ENCODE data around the gene MBOAT7. TPM values are rescaled to one million over a fixed set of nuclear protein-coding genes. Genes with fewer than 3 reads are reported as not detected.
"Not testable (repeated sequence)": the region's sequence is repeated elsewhere in the genome, so short reads cannot be mapped to it uniquely, and the experiment has no call there.

Gene MBOAT7
- total RNA-seq, 2 experiments from 2014 or later, result 49.0 to 52.2 TPM

GRCh38 chr19:54206030-54206830, 16.9 kb upstream of the MBOAT7 start:
- H3K27me3 Mint-ChIP-seq, result peaks cover 4% of the 10 kb centered on the region
- no peaks in the 10 kb centered on the region for H3K9me3 Mint-ChIP-seq
- no peak for DNase-seq
- POLR2A ChIA-PET, result interaction anchor here (0.7 to 2.6 kb wide), 3 partner anchors 14 to 18 kb away, joined by 3 to 8 read pairs (median 4); partner anchors contain the start of gene MBOAT7
- H3K4me1 Mint-ChIP-seq, result peaks cover 76% of the 10 kb centered on the region
- no peak for ATAC-seq (ENCODE audit: low read depth)
- no peak overlapping the region for H3K4me3 Mint-ChIP-seq
- H3K27ac Mint-ChIP-seq, result no peak overlapping the region
- H3K36me3 Mint-ChIP-seq, result peaks cover 53% of the 10 kb centered on the region

DNA sequence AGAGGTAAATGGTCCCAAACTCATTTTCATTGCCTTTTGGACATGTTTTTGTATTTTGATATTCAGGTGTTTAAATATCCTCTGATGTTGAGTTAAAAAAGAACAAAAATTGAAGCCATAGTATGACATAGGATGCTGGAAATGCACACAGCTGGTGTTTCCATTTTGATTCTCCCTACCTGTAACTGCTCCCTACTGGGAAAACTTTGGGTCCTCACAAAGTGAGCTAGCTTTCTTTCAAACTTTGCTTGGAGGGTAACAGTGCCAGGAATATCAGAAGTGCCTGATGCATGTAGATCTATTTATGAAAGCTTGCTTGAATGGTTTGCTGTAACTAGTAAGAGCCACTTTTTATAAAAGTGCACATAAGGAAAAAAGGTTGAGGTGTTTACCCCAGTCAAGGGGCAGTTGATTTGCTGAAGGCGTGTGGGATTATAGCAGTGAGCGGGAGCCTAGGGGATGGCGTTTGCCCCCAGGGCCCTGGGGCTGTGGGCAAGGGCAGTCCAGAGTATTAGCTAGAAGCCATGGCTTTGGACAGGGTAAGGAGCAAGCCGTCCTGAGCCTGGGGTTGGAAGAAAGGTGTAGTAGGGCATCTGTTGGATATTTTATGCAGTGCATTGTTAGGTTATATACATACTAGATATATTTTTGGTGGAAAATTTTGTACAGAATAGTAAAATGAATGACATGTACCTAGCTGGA, 15.5 kb upstream of the MBOAT7 start:
- ATAC-seq (ENCODE audit: low read depth), result no peak
- H3K27ac Mint-ChIP-seq, result no peak overlapping the region

DNA sequence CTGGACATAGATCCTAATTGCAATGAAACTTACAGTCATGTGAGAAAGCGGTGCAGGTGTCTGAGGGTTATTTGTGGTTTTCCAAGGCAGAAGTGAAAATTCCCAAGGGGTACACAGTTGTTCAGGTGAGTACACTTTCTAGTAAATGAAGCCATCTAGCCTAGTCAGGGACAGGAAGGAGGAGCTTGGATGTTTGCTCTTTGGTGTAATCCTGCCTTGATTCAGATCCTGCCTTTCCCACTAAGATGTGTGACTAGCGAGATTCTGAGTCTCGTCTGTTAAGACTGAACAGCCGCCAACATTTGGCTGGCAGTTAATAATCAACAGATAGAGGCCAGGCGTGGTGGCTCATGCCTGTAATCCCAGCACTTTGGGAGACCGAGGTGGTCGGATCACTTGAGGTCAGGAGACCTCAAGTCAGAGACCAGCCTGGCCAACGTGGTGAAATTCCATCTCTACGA, 13.8 kb upstream of the MBOAT7 start:
- H3K27ac Mint-ChIP-seq, result peak overlapping the region; percentile 54

More for the DNA sequence above, 15.5 kb upstream of the MBOAT7 start:
- Mint-ChIP-seq H3K9me3 (no peaks in the 10 kb centered on the region), H3K4me1 (peaks cover 65% of the 10 kb centered on the region), H3K4me3 (no peak overlapping the region), H3K27me3 (no peaks in the 10 kb centered on the region), H3K36me3 (peaks cover 46% of the 10 kb centered on the region)
- no peak for DNase-seq
- POLR2A ChIA-PET, result interaction anchor here (1.2 to 2.6 kb wide), 2 partner anchors 13 to 17 kb away, joined by 4 to 8 read pairs; no protein-coding TSS in a partner anchor

GRCh38 chr19:54201980-54202379, 12.6 kb upstream of the MBOAT7 start:
- no peaks in the 10 kb centered on the region for H3K27me3 Mint-ChIP-seq
- DNase-seq, result no peak
- no peaks in the 10 kb centered on the region for H3K9me3 Mint-ChIP-seq
- peak overlapping the region; percentile 100 for H3K27ac Mint-ChIP-seq
- peaks cover 47% of the 10 kb centered on the region for H3K4me1 Mint-ChIP-seq
- peaks cover 33% of the 10 kb centered on the region for H3K36me3 Mint-ChIP-seq
- POLR2A ChIA-PET, result interaction anchor here (2.8 to 5.7 kb wide), 3 partner anchors 8 to 42 kb away, joined by 17 to 106 read pairs (median 21); partner anchors contain the start of genes LENG1, MBOAT7 and TSEN34
- no peak for ATAC-seq (ENCODE audit: low read depth)
- H3K4me3 Mint-ChIP-seq, result peak overlapping the region; percentile 100

More for the DNA sequence above, 13.8 kb upstream of the MBOAT7 start:
- Mint-ChIP-seq H3K4me1 (peaks cover 59% of the 10 kb centered on the region), H3K36me3 (peaks cover 41% of the 10 kb centered on the region), H3K9me3 (no peaks in the 10 kb centered on the region), H3K27me3 (no peaks in the 10 kb centered on the region), H3K4me3 (peak overlapping the region; percentile 100)
- DNase-seq (no peak), ATAC-seq (ENCODE audit: low read depth) (no peak)
- POLR2A ChIA-PET, result interaction anchor here (5.7 kb wide), 1 partner anchor 14 kb away, joined by 106 read pairs; the partner anchor contains the start of genes MBOAT7 and TSEN34

DNA sequence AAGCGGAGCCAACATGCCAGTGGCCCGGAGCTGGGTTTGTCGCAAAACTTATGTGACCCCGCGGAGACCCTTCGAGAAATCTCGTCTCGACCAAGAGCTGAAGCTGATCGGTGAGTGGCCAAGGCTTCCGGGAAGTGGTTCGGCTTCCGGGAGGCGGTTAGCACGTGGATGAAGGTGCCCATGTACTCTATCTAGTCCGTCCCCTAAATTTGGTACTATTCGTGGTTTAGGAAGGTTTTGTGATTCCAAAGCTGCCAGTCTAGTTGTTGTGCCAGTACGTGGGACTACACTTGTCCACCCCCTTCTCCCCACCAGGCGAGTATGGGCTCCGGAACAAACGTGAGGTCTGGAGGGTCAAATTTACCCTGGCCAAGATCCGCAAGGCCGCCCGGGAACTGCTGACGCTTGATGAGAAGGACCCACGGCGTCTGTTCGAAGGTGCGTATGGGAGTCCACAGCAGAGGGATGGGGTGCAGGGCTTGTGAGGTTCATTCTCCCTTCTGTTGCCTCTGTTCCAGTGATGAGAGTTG, 11.9 kb upstream of the MBOAT7 start:
- no peak for ATAC-seq (ENCODE audit: low read depth)
- peaks cover 40% of the 10 kb centered on the region for H3K4me1 Mint-ChIP-seq
- H3K36me3 Mint-ChIP-seq, result peaks cover 28% of the 10 kb centered on the region

DNA sequence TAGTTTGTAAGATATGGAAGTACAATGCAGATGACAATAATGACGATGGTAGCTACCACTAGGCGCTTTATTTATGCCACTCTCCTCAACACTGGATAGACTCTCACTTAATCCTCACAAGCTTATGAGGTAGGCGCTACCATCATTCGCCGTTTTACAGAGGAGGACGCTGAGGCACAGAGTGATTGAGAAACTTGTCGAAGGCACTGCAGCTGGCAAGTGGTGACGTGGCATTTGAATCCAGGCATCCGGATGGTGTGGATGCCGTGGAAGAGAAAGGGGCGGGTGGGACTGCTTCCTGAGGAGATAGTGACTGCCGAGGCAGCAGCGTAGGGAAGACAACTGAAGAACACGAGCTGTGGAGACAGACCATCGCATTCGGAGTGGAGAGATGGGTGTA, 10.0 kb upstream of the MBOAT7 start:
- POLR2A ChIA-PET, result interaction anchor here (5.7 kb wide), 1 partner anchor 10 kb away, joined by 106 read pairs; the partner anchor contains the start of genes MBOAT7 and TSEN34
- Mint-ChIP-seq H3K36me3 (peaks cover 23% of the 10 kb centered on the region), H3K27ac (peak overlapping the region; percentile 54), H3K4me3 (peak overlapping the region; percentile 100), H3K4me1 (peaks cover 29% of the 10 kb centered on the region), H3K27me3 (no peaks in the 10 kb centered on the region), H3K9me3 (no peaks in the 10 kb centered on the region)
- no peak for ATAC-seq (ENCODE audit: low read depth)
- no peak for DNase-seq

More for the DNA sequence above, 11.9 kb upstream of the MBOAT7 start:
- H3K9me3 Mint-ChIP-seq, result no peaks in the 10 kb centered on the region
- POLR2A ChIA-PET, result interaction anchor here (0.7 to 5.7 kb wide), 11 partner anchors 9 to 772 kb away, joined by 3 to 106 read pairs (median 8); partner anchors contain the start of genes CNOT3, LENG1, LENG8 and MBOAT7
- DNase-seq, result no peak
- peak overlapping the region; percentile 100 for H3K4me3 Mint-ChIP-seq
- no peaks in the 10 kb centered on the region for H3K27me3 Mint-ChIP-seq
- H3K27ac Mint-ChIP-seq, result peak overlapping the region; percentile 100

DNA sequence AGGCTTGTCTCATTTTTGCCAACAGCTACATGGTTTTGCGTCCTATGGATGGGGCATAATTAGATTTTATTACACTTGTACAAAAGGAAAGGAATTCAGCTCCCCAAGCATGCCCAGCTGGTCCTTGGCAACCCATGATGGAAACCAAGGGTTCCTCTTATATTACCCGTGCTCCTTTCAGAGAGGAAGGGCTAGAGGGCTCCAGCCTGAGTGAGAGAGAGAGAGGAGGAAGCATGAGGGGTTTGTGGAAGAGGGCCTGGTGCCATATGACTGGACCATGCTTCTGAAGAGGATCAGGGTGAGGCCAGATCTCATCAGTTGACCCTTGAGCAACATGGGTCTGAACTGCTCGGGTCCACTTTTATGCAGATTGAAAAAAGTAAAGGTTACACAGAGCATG, 7.7 kb upstream of the MBOAT7 start:
- Mint-ChIP-seq H3K4me3 (no peak overlapping the region), H3K36me3 (peaks cover 18% of the 10 kb centered on the region), H3K4me1 (peaks cover 17% of the 10 kb centered on the region), H3K27ac (no peak overlapping the region), H3K27me3 (no peaks in the 10 kb centered on the region), H3K9me3 (no peaks in the 10 kb centered on the region)
- DNase-seq (no peak), ATAC-seq (ENCODE audit: low read depth) (no peak)
- POLR2A ChIA-PET, result no interaction called here

DNA sequence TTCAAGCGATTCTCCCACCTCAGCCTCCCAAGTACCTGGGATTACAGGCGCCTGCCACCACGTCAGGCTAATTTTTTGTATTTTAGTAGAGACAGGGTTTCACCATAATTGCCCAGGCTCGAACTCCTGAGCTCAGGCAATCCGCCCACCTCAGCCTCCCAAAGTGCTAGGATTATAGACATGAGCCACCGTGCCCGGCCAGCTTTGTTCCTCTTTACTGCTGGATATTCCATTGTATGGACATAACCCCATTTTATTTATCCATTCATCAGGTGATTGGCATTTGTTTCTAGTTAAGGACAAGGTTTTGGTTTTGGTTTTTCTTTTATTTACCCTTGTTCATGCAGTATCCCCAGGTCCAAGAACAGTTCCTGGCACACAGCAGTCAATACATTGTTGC, 7.2 kb upstream of the MBOAT7 start:
- Mint-ChIP-seq H3K4me1 (peaks cover 17% of the 10 kb centered on the region), H3K4me3 (no peak overlapping the region), H3K9me3 (no peaks in the 10 kb centered on the region), H3K27me3 (no peaks in the 10 kb centered on the region), H3K36me3 (peaks cover 13% of the 10 kb centered on the region), H3K27ac (no peak overlapping the region)
- no peak for DNase-seq
- no peak for ATAC-seq (ENCODE audit: low read depth)
- POLR2A ChIA-PET, result no interaction called here

DNA sequence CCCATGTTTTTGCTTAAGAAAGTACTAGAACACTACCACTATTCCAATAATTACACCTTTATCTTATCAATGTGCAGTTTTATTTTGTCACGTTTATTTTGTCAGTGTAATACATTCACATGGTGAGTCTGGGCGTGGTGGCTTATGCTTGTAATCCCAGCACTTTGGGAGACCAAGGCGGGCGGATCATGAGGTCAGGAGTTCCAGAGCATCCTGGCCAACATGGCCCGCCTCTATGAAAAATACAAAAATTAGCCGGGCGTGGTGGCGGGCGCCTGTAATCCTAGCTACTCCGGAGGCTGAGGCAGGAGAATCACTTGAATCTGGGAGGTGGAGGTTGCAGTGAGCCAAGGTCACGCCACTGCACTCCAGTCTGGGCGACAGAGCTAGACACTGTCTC, 5.1 kb upstream of the MBOAT7 start:
- ATAC-seq (ENCODE audit: low read depth); H3K27ac Mint-ChIP-seq; POLR2A ChIA-PET; DNase-seq; H3K4me3 Mint-ChIP-seq; H3K9me3 Mint-ChIP-seq; H3K36me3 Mint-ChIP-seq; H3K27me3 Mint-ChIP-seq: not testable (repeated sequence)
- H3K4me1 Mint-ChIP-seq, result peaks cover 14% of the 10 kb centered on the region

DNA sequence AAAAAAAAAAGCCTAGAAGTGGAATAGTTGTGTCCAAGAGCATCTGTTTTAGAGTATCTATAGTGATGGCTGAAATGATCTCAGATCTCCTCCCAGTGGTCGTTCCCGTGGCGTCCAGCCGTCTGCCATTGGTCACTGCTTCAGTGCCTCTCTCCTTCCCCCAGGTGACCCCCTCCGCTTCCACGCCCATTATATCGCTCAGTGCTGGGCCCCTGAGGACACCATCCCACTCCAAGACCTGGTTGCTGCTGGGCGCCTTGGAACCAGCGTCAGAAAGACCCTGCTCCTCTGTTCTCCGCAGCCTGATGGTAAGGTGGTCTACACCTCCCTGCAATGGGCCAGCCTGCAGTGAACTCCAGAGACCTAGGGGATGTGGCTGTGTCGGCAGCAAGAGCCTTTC, 3.6 kb upstream of the MBOAT7 start:
- ATAC-seq (ENCODE audit: low read depth) (no peak), DNase-seq (no peak)
- Mint-ChIP-seq H3K27me3 (no peaks in the 10 kb centered on the region), H3K4me3 (peak overlapping the region; percentile 18), H3K9me3 (no peaks in the 10 kb centered on the region), H3K27ac (no peak overlapping the region), H3K36me3 (peaks cover 9% of the 10 kb centered on the region), H3K4me1 (peaks cover 14% of the 10 kb centered on the region)
- POLR2A ChIA-PET, result interaction anchor here (1.8 to 6.7 kb wide), 4 partner anchors 7 to 78 kb away, joined by 7 to 106 read pairs (median 13); partner anchors contain the start of genes PRPF31, RPS9 and TFPT

- Mint-ChIP-seq H3K27ac (peak overlapping the region; percentile 81), H3K4me1 (peaks cover 22% of the 10 kb centered on the region), H3K27me3 (no peaks in the 10 kb centered on the region), H3K9me3 (no peaks in the 10 kb centered on the region), H3K36me3 (peaks cover 9% of the 10 kb centered on the region), H3K4me3 (peak overlapping the region; percentile 93)
- no peak for DNase-seq
- POLR2A ChIA-PET, result interaction anchor here (1.0 to 6.7 kb wide), 6 partner anchors 8 to 1089 kb away, joined by 3 to 106 read pairs (median 10); partner anchors contain the start of genes LENG1, PRPF31, RPS9 and TFPT
- ATAC-seq (ENCODE audit: low read depth), result no peak
These were observed 2.6 kb upstream of the MBOAT7 start for GRCh38 chr19:54191811-54192453.

DNA sequence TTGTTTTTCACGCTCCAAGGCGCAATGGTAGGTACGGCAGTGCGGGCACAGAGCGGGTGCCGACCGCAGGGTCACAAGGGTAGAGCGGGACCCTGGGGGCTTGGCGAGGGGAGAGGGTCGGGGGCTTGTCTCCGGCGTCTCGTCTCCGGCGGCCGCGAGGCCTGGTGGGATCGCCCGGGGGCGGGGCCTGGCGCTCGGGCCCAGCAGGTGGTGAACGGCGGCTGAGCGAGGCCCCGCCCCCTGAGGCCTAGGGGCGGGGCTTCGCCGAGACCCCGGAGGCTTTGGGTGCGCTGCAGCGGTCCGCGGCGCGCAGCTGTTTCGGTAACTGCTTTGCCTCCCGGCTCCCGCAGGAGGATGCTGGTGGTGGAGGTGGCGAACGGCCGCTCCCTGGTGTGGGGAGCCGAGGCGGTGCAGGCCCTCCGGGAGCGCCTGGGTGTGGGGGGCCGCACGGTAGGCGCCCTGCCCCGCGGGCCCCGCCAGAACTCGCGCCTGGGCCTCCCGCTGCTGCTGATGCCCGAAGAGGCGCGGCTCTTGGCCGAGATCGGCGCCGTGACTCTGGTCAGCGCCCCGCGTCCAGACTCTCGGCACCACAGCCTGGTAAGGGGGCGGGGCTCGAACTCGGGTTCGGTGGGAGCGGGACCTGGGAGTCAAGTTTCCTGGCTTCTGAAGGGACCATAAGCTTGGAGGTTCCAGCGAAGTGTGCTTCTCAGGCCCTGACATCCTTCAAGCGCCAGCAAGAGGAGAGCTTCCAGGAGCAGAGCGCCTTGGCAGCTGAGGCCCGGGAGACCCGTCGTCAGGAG, 1.8 kb upstream of the MBOAT7 start, which contains the start of gene TSEN34:
TSEN34 (plus strand) TSS at position 298 of the 800 bp plus-strand sequence; CDS start at position 355, 57 bp downstream.
- DNase-seq (peak; percentile 97), ATAC-seq (ENCODE audit: low read depth) (peak; percentile 15)
- POLR2A ChIA-PET, result interaction anchor here (0.7 to 6.7 kb wide), 9 partner anchors 9 to 1089 kb away, joined by 3 to 106 read pairs (median 7); partner anchors contain the start of genes CNOT3, LENG1, PRPF31 and RPS9
- no peaks in the 10 kb centered on the region for H3K27me3 Mint-ChIP-seq
- H3K9me3 Mint-ChIP-seq, result no peaks in the 10 kb centered on the region
- H3K4me1 Mint-ChIP-seq, result peaks cover 22% of the 10 kb centered on the region
- peak within 1 kb of the TSS; percentile 93 for H3K4me3 Mint-ChIP-seq
- H3K27ac Mint-ChIP-seq, result peak within 1 kb of the TSS; percentile 97
- H3K36me3 Mint-ChIP-seq, result peaks cover 12% of the 10 kb centered on the region

All from activated naive CD8-positive, alpha-beta T cell treated with anti-CD3 and anti-CD28 coated beads, Interleukin-2, amount 10 ng/mL, durations not matched to agents 7 days and 5 days (primary cell).